Ishikawa (cell line): ENCODE measurements around the gene S100A12.
A peak's percentile ranks its signal among the peaks of the same experiment; 100 is the strongest.

ENCODE experiments used
- CEBPB ChIP-seq: IDR thresholded peaks from 2 replicates; pipeline ENCODE4 v1.6.1; 2012
- CREB1 ChIP-seq: IDR thresholded peaks from 2 replicates; pipeline ENCODE4 v1.6.1; 2012; ENCODE audit warnings: low read depth
- EGR1 ChIP-seq: IDR thresholded peaks from 2 replicates; pipeline ENCODE4 v1.6.1; 2012
- EP300 ChIP-seq: IDR thresholded peaks from 2 replicates; pipeline ENCODE4 v1.6.1; 2012; ENCODE audit warnings: borderline replicate concordance
- FOXM1 ChIP-seq: IDR thresholded peaks from 2 replicates; pipeline ENCODE4 v1.6.1; 2012; ENCODE audit warnings: low read depth, borderline replicate concordance
- NFIC ChIP-seq: IDR thresholded peaks from 2 replicates; pipeline ENCODE4 v1.6.1; 2012
- RAD21 ChIP-seq: IDR thresholded peaks from 2 replicates; pipeline ENCODE4 v1.6.1; 2012; ENCODE audit warnings: low read depth
- TAF1 ChIP-seq: IDR thresholded peaks from 2 replicates; pipeline ENCODE4 v1.6.1; 2012; ENCODE audit warnings: low read depth, mild to moderate bottlenecking
- TCF12 ChIP-seq: IDR thresholded peaks from 2 replicates; pipeline ENCODE4 v1.6.1; 2012; ENCODE audit warnings: low read depth
- TEAD4 ChIP-seq: IDR thresholded peaks from 2 replicates; pipeline ENCODE4 v1.6.1; 2012
- YY1 ChIP-seq: IDR thresholded peaks from 2 replicates; pipeline ENCODE4 v1.6.1; 2012; ENCODE audit warnings: low read depth
- ZBTB7A ChIP-seq: IDR thresholded peaks from 2 replicates; pipeline ENCODE4 v1.6.1; 2012; ENCODE audit warnings: low read depth
- TF ChIP-seq, protein P1 (sequence below): IDR thresholded peaks from 2 replicates; pipeline ENCODE4 v1.6.1; 2012
- TF ChIP-seq, protein P2 (sequence below): IDR thresholded peaks from 2 replicates; pipeline ENCODE4 v1.6.1; 2012; ENCODE audit warnings: low read depth, mild to moderate bottlenecking
- TF ChIP-seq, protein P3 (sequence below): IDR thresholded peaks from 2 replicates; pipeline ENCODE4 v1.6.1; 2012

Gene S100A12

DNA sequence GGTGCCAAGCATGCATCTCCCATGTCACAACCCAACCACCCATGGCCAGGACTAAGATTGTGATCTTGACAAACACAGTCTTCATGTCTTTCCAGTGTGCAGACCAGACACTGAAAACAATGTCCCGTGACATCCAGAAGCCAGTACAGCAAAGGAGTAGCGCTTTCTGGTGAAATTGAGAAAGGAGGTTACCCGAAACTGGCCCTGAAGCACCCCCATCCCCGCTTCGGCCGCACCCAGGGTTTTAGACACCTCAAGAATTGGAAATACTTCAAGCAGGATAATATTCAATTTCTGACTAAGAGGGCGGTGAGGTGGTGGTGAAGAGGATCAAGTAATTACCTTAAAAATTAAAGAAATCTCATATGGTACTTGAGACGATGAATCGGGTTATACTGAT lies 26.0 kb upstream of the S100A12 start:
- TF ChIP-seq TAF1 = no peak
- no peak for TF ChIP-seq YY1
- TF ChIP-seq TCF12 = no peak
- no peak for TF ChIP-seq RAD21
- TF ChIP-seq NFIC = no peak
- TF ChIP-seq, protein P1, sequence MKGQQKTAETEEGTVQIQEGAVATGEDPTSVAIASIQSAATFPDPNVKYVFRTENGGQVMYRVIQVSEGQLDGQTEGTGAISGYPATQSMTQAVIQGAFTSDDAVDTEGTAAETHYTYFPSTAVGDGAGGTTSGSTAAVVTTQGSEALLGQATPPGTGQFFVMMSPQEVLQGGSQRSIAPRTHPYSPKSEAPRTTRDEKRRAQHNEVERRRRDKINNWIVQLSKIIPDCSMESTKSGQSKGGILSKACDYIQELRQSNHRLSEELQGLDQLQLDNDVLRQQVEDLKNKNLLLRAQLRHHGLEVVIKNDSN = no peak
- no peak for TF ChIP-seq EP300

DNA sequence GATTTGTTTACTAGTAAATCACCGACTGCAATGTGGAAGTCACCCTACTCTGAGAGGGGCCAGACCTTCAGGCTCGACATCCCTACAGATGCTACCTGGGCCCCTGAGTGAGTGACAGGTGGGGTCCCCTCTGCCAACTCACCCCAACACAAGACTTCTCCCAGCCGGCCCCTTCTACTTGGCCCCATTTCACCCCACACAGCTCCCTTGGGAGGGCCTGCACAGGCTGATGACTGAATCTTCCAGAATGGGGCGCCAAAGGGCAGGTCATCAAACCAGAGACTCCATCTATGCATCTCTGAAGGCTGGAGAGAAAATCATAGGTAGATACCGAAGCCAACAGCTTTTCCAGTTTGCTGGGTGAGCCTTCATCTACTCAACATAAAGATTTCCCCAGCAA lies 24.8 kb upstream of the S100A12 start:
- TF ChIP-seq TEAD4 = no peak
- TF ChIP-seq RAD21 = peak; percentile 16; the same call in 1 of the 2 replicates
- no peak for TF ChIP-seq YY1

DNA sequence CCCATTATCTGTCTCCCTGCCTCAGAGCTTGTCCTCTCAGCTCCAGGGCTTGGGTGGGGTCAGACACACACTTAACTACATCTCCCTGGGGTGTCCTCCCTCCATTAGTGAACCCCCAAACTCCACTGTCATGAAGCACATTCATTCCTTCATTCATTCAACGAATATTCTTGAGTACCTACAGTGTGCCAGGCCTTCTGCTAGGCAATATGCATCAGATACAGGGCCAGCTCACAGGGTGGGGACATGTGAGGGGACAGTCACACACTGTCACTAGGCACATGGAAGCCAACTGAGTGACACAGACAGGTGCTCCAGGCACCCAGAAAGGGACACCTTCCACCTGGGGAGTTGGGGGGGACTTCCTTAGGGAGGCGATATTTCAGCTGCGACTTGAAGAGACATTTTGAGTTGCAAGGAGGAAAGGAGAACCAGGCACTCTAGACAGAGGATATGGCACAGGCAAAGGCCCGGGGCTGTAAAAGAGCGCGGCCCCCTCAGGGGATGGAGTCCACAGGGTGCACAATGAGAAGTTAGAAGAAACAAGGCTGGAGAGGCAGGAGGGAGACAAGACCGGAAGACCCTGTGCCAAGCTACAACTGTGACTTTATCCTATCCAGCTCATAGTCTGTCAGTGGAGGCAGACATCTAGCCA lies 24.1 kb upstream of the S100A12 start:
- TF ChIP-seq, protein P2, sequence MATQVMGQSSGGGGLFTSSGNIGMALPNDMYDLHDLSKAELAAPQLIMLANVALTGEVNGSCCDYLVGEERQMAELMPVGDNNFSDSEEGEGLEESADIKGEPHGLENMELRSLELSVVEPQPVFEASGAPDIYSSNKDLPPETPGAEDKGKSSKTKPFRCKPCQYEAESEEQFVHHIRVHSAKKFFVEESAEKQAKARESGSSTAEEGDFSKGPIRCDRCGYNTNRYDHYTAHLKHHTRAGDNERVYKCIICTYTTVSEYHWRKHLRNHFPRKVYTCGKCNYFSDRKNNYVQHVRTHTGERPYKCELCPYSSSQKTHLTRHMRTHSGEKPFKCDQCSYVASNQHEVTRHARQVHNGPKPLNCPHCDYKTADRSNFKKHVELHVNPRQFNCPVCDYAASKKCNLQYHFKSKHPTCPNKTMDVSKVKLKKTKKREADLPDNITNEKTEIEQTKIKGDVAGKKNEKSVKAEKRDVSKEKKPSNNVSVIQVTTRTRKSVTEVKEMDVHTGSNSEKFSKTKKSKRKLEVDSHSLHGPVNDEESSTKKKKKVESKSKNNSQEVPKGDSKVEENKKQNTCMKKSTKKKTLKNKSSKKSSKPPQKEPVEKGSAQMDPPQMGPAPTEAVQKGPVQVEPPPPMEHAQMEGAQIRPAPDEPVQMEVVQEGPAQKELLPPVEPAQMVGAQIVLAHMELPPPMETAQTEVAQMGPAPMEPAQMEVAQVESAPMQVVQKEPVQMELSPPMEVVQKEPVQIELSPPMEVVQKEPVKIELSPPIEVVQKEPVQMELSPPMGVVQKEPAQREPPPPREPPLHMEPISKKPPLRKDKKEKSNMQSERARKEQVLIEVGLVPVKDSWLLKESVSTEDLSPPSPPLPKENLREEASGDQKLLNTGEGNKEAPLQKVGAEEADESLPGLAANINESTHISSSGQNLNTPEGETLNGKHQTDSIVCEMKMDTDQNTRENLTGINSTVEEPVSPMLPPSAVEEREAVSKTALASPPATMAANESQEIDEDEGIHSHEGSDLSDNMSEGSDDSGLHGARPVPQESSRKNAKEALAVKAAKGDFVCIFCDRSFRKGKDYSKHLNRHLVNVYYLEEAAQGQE = no peak
- TF ChIP-seq CEBPB (no peak), YY1 (no peak), EGR1 (no peak), NFIC (no peak), ZBTB7A (no peak), EP300 (no peak), FOXM1 (no peak), TCF12 (no peak), CREB1 (no peak), RAD21 (no peak), TEAD4 (no peak), TAF1 (no peak)
- TF ChIP-seq, protein P1 = no peak
- TF ChIP-seq, protein P3, sequence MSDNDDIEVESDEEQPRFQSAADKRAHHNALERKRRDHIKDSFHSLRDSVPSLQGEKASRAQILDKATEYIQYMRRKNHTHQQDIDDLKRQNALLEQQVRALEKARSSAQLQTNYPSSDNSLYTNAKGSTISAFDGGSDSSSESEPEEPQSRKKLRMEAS = no peak

DNA sequence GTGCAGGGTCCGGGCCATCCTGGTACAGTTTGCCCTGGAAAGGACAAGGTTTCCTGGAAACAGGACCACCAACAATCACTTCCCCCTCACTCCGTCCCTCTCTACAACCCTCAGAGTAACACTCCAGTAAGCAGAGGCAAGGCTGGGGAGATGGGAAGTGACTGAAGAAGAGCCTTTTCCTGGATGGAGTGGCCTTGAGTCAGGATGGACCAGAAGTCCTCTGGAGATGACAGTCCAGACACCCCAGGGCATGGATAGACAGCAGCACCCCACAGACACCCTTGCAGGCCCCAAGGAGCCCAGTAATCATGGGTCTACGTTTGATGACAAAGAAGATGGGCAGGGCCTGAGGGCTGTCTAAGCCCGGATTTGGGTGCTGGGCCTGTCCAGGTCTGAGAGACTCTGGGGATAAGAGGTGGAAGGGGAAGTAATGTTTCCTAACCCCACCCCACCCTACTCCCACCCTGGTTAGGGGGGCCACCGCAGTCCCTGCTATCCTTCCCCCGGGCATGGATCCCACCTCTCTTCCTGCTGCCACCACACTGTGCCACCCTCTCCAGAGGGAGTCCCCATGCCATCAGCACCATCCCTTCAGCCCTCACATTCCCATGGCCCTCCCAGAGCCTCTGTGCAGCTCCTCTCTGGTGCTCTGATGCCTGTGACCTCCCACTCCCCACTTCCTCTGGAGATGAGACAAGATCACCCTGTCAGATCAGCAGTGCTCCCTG lies 22.7 kb upstream of the S100A12 start:
- TF ChIP-seq EGR1 (no peak), TCF12 (no peak), FOXM1 (no peak), YY1 (no peak), TEAD4 (no peak), RAD21 (no peak), CREB1 (no peak), EP300 (no peak), CEBPB (no peak), ZBTB7A (no peak), TAF1 (no peak), NFIC (no peak)
- TF ChIP-seq, protein P2 = no peak
- TF ChIP-seq, protein P3 = no peak
- TF ChIP-seq, protein P1 = no peak
